Uterus (tissue), 2 donors: Measurements from ENCODE around the gene NUP58.

Experiments
- POLR2A ChIP-seq, 2 donors: fragments of 450-650 bp; IDR thresholded peaks; one replicate each; pipeline ENCODE4 v1.6.1; 2016; ENCODE audit warnings: antibody characterized with exemption in 2 of 2, mild to moderate bottlenecking in 1 of 2, moderate library complexity in 1 of 2
- TF ChIP-seq, protein P1 (sequence below), 4 experiments: fragments of 200-600 bp in 2 of 4; fragments of 450-650 bp in 2 of 4; sonication (generic) in 2 of 4; IDR thresholded peaks; one replicate each; pipeline ENCODE4 v1.5.1; 2016 to 2019; ENCODE audit warnings: antibody characterized with exemption in 4 of 4, mild to moderate bottlenecking in 2 of 4, moderate library complexity in 1 of 4

- TF ChIP-seq, protein P1, sequence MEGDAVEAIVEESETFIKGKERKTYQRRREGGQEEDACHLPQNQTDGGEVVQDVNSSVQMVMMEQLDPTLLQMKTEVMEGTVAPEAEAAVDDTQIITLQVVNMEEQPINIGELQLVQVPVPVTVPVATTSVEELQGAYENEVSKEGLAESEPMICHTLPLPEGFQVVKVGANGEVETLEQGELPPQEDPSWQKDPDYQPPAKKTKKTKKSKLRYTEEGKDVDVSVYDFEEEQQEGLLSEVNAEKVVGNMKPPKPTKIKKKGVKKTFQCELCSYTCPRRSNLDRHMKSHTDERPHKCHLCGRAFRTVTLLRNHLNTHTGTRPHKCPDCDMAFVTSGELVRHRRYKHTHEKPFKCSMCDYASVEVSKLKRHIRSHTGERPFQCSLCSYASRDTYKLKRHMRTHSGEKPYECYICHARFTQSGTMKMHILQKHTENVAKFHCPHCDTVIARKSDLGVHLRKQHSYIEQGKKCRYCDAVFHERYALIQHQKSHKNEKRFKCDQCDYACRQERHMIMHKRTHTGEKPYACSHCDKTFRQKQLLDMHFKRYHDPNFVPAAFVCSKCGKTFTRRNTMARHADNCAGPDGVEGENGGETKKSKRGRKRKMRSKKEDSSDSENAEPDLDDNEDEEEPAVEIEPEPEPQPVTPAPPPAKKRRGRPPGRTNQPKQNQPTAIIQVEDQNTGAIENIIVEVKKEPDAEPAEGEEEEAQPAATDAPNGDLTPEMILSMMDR (IDR thresholded peaks at IDR 0.05), result no peak
- no peak for TF ChIP-seq POLR2A (IDR thresholded peaks at IDR 0.05)
Observed at GRCh38 chr13:25295701-25296100, 5.7 kb upstream of the NUP58 start.
